Activated T-helper 1 cell treated with anti-CD3 and anti-CD28 coated beads, Interleukin-2, amount 50 U/mL, for 16 hours (primary cell): ENCODE measurements around the gene CDKN2C.

Source experiments
- DNase-seq, 2 donors: peaks; one replicate each; pipeline ENCODE4 v3.0.0-alpha.2; 2020; ENCODE audit warnings: low read depth in 1 of 2, low spot score in 1 of 2

The CDKN2C gene

GRCh38 chr1:50959913-50960844 lies 9.9 kb upstream of the CDKN2C start, which contains the start of gene FAF1:
Gene FAF1 (minus strand): TSS chr1:50960267. CDS start chr1:50959811, 456 bp downstream.
- peak; percentile 94 to 95 for DNase-seq

DNA sequence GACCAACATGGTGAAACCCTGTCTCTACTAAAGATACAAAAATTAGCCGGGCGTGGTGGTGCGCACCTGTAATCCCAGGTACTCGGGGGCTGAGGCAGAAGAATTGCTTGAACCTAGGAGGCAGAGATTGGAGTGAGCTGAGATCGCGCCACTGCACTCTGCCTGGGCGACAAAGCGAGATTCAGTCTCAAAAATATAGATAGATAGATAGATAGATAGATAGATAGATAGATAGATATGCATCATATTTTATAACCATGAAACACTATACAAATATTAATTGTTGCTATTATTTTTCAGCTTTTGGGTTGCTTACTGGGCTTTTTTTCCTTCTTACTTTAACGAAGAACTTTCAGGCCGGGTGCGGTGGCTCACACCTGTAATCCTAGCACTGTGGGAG lies 5.2 kb upstream of the CDKN2C start:
- DNase-seq: no peak

GRCh38 chr1:50966991-50967390 lies 3.1 kb upstream of the CDKN2C start:
- DNase-seq: no peak

DNA sequence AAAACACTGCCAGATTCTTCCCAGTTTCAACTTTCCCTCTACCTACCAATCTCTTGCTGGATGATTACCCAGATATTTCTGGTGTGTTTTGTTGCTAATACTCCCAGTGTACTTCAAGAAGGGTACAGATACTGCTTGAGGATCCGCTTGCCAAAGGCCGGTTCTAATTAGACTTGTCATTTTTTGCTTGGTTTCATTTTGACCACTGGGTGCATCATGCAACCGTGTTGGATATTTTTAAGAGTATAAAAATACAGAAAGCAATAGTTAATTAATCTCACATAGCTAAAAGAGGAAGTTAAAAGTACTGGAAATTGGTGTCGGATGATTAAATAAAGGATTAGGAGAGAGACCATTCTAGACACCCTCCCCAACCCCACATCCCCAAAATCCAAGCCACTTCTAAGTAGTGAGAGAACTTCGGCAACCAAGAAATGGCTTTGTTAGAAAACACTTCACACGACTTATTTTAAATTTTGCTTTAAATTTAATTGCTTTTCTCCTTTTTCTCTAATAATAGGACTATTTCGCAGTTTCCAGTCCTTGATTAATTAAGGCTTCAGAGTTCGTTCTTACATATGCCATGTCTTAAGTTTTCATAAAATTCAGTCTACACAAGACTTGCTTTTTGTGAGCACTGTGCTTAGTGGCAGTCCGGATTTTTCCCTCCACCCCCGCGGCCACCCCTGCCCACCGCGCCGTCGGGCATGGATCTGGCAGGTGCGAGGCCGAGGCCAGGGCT lies 2.5 kb upstream of the CDKN2C start:
- DNase-seq: no peak

GRCh38 chr1:50968158-50968820 lies 1.8 kb upstream of the CDKN2C start:
- peak; percentile 63 to 74 for DNase-seq

- peak in 1 of 2 donors; percentile 27 for DNase-seq
Observed at GRCh38 chr1:50968821-50969610, 1.0 kb upstream of the CDKN2C start.

DNA sequence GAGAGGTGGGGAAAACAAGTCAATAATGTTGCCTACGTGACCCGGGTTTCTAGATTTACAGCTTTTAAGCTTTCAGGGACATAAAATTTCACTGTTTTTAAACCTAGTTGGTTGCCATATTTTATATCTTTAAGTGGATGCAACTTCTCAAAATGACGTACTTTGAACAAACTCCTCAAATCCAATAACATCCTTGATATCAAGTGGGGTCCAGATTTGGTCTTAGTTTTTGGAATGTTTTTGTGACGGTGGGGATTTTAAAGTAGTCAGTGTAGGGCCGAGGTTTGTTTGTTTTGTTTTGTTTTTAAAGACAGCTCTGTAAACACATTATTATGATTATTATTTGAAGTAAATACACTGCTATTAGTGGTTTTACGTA lies 453 bp downstream of the CDKN2C start:
- DNase-seq: no peak

GRCh38 chr1:50970931-50971582 lies 1.0 kb downstream of the CDKN2C start:
- DNase-seq: no peak

DNA sequence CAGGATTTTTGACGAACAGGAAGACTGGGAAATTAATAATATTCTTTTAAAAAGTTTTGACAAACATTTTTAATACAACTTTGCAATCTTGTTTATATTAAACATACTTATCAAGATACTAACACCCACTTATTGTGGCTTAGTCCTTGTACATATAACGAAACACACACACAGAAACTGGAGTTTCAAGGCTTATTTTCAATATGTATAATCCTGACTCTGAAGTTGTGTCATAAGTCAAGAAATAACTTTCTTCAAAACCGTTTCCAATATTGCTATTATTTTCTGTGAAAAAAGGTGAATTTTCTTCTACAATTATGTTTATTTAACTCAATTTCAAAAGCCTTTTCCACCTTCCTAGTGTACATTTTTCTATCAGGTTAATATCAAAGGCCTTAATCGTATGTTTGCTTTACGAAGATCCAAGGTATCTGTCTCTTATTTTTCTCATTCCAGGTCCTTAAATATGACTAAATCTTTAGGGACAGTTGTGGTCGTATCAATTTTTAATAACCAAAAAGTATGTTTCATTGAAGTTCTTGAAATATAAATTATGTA lies 1.8 kb downstream of the CDKN2C start:
- no peak for DNase-seq

- DNase-seq: no peak
Observed at GRCh38 chr1:50972766-50973165, 2.7 kb downstream of the CDKN2C start.

GRCh38 chr1:50973255-50973654 lies 3.2 kb downstream of the CDKN2C start:
- DNase-seq: no peak

DNA sequence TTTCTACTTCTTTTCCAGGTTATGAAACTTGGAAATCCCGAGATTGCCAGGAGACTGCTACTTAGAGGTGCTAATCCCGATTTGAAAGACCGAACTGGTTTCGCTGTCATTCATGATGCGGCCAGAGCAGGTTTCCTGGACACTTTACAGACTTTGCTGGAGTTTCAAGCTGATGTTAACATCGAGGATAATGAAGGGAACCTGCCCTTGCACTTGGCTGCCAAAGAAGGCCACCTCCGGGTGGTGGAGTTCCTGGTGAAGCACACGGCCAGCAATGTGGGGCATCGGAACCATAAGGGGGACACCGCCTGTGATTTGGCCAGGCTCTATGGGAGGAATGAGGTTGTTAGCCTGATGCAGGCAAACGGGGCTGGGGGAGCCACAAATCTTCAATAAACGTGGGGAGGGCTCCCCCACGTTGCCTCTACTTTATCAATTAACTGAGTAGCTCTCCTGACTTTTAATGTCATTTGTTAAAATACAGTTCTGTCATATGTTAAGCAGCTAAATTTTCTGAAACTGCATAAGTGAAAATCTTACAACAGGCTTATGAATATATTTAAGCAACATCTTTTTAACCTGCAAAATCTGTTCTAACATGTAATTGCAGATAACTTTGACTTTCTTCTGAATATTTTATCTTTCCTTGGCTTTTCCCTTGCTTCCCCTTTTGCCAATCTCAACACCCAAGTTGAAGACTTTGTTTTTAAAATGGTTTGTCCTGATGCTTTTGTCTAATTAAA lies 4.0 kb downstream of the CDKN2C start:
- DNase-seq: no peak

DNA sequence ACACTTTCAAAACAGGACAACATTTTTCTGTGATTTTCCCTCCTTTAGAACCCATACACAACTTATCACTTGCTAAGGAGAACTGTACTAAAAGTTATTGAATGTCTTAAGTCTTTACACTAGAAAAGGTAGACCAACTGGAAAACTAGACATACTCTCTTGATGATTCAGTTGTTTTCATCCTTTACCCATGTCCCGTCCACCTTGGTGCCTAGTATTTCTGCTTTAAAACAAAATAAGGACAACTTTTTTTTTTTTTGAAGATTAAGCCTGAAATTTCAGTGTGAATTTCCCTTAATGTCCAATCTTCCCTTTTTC lies 4.5 kb downstream of the CDKN2C start:
- no peak for DNase-seq

DNA sequence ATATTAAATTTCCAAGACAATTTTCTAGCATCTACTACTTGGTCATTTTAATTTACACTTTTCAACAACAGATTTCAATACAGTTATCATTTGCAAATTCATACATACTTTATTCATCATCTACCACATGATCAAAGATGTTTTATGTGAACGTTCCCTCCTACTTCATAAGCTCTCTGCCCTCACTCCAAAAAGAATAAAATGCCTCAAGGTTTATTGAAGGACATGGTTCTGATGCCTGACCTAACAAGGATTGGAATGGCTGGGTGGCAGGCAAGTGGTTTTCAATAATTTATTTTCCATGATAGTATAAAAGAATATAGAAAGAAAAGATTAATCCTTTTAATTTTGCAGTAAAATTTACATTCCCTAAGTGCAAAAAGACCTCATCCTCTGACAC lies 5.4 kb downstream of the CDKN2C start:
- DNase-seq: no peak

- no peak for DNase-seq
Observed at GRCh38 chr1:50976111-50976889, 6.3 kb downstream of the CDKN2C start.

GRCh38 chr1:50976890-50977574 lies 7.0 kb downstream of the CDKN2C start:
- no peak for DNase-seq

- DNase-seq: no peak
Observed at GRCh38 chr1:50977575-50978143, 7.6 kb downstream of the CDKN2C start.
